ENCODE data around the gene NECTIN2. TPM values are rescaled to one million over a fixed set of nuclear protein-coding genes. Genes with fewer than 3 reads are reported as not detected.

Gene NECTIN2
- total and polyA plus RNA-seq, 8 donors, result 1.8 to 160 (median 73.8) TPM

DNA sequence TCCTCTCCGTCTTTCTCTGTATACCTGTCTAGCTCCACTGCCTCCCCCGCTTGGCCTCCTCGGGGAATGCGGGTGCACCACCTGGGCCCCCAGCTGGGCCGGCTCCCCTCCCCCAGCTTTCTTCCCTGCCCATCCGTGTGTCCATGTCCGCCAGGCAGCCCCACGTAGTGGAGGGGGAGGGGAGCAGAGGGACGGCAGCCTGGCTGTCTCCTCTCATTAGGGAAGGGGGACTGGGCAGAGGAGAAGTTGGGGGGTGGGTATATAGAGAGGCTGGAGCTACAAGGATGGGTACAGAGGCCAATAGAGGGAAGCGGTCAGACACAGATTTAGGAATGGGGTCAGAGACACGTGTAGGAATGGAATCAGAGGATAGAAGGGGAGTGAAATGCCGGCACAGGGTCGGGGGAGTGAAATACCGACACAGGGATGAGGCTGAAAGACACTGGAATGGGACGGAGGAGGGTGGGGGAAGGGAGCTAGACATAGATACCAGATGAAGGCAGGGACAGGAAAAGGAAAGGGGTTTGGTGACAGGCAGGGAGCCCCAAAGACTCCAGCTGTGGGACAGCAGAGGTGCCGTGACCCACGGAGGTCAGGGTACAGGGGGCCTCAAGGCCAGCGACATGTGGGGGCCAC lies 2.8 kb downstream of the NECTIN2 start:
- Histone ChIP-seq H3K27ac (peak overlapping the region; percentile 97 to 99 (median 99)), H3K4me1 (peaks cover 42 to 81% (median 64%) of the 10 kb centered on the region in 4 donors), H3K36me3 (peaks cover 0 to 25% (median 7%) of the 10 kb centered on the region in 4 donors), H3K4me3 (peak overlapping the region; percentile 73 to 99 (median 83)), H3K27me3 (no peaks in the 10 kb centered on the region), H3K9me3 (no peaks in the 10 kb centered on the region)
- intact Hi-C loops (cut with DNase I; ENCODE audit: low total_unique reads), result no loop called here
- 18 to 36% (median 24%) methylated on average over 18 of the region's 18 CpGs for WGBS, 5 donors
- peak in 1 of 2 donors; percentile 69 for DNase-seq
- TF ChIP-seq POLR2A (IDR thresholded peaks at IDR 0.05) (no peak), POLR2AphosphoS5 (IDR thresholded peaks at IDR 0.05) (no peak), EP300 (IDR thresholded peaks at IDR 0.05) (no peak)
- TF ChIP-seq, protein P1, sequence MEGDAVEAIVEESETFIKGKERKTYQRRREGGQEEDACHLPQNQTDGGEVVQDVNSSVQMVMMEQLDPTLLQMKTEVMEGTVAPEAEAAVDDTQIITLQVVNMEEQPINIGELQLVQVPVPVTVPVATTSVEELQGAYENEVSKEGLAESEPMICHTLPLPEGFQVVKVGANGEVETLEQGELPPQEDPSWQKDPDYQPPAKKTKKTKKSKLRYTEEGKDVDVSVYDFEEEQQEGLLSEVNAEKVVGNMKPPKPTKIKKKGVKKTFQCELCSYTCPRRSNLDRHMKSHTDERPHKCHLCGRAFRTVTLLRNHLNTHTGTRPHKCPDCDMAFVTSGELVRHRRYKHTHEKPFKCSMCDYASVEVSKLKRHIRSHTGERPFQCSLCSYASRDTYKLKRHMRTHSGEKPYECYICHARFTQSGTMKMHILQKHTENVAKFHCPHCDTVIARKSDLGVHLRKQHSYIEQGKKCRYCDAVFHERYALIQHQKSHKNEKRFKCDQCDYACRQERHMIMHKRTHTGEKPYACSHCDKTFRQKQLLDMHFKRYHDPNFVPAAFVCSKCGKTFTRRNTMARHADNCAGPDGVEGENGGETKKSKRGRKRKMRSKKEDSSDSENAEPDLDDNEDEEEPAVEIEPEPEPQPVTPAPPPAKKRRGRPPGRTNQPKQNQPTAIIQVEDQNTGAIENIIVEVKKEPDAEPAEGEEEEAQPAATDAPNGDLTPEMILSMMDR (IDR thresholded peaks at IDR 0.05), result no peak

DNA sequence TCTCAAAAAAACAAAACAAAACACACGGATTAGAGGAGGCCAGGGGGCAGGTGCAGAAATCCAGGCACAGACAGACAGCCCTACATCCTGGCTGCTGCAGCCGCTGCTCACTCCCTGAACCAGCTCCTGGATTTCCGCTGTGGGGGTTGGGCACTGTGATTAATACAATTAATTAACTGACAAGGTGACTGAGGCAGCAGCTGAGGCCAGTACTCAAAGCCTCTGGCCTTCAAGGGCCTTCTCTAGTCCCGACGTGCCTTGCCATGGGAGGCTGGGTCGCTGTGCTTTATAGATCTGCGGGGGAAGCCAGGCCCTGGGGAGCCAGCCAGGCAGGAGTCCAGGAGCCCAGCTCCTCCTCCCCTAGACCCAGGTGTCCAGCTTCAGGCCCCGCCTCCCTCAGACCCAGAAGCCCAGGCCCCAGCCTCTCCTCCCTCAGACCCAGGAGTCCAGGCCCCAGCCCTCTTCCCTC lies 4.6 kb downstream of the NECTIN2 start:
- peak; percentile 62 to 68 for DNase-seq
- Histone ChIP-seq H3K4me1 (peaks cover 34 to 66% (median 51%) of the 10 kb centered on the region in 4 donors), H3K27me3 (no peaks in the 10 kb centered on the region), H3K27ac (peak overlapping the region in 4 of 5 donors; percentile 37 to 99 (median 99)), H3K36me3 (peaks cover 0 to 31% (median 12%) of the 10 kb centered on the region in 4 donors), H3K9me3 (no peaks in the 10 kb centered on the region), H3K4me3 (no peak overlapping the region)
- intact Hi-C loops (cut with DNase I; ENCODE audit: low total_unique reads), result no loop called here
- WGBS, 5 donors, result 27 to 61% (median 48%) methylated on average over 7 to 8 of the region's 8 CpGs
- TF ChIP-seq POLR2A (IDR thresholded peaks at IDR 0.05), result no peak
- TF ChIP-seq POLR2AphosphoS5 (IDR thresholded peaks at IDR 0.05), result no peak
- no peak for TF ChIP-seq EP300 (IDR thresholded peaks at IDR 0.05)
- TF ChIP-seq, protein P1 (IDR thresholded peaks at IDR 0.05), result no peak

DNA sequence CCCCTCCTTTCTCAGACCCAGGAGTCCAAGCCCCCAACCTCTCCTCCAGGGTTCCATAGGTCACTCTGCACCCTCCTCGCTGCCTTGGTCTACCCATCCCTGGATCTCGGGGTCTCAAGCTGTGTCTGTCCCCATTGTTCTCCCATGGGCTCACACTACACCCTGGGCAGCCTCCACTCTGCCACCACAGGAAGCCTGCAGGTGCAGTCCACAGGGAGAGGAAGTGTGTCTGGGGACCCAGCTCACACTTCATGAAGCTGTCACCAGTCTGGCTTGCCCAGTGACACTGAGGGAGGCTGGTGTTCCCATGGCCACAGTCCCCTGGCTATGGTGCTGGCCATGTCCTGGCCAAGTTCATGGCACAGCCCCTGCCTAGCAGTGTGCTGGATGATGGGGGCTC lies 5.3 kb downstream of the NECTIN2 start:
- no peaks in the 10 kb centered on the region for H3K27me3 ChIP-seq
- peak overlapping the region in 4 of 5 donors; percentile 37 to 99 (median 99) for H3K27ac ChIP-seq
- DNase-seq, result peak in 1 of 2 donors; percentile 33
- peaks cover 0 to 31% (median 14%) of the 10 kb centered on the region in 4 donors for H3K36me3 ChIP-seq
- 57 to 86% (median 69%) methylated on average over 2 of the region's 2 CpGs for WGBS, 5 donors
- H3K9me3 ChIP-seq, result no peaks in the 10 kb centered on the region
- TF ChIP-seq POLR2AphosphoS5 (IDR thresholded peaks at IDR 0.05) (no peak), EP300 (IDR thresholded peaks at IDR 0.05) (no peak), POLR2A (IDR thresholded peaks at IDR 0.05) (no peak)
- TF ChIP-seq, protein P1 (IDR thresholded peaks at IDR 0.05), result no peak
- no peak overlapping the region for H3K4me3 ChIP-seq
- H3K4me1 ChIP-seq, result peaks cover 41 to 72% (median 57%) of the 10 kb centered on the region in 4 donors
- intact Hi-C loops (cut with DNase I; ENCODE audit: low total_unique reads), result no loop called here

DNA sequence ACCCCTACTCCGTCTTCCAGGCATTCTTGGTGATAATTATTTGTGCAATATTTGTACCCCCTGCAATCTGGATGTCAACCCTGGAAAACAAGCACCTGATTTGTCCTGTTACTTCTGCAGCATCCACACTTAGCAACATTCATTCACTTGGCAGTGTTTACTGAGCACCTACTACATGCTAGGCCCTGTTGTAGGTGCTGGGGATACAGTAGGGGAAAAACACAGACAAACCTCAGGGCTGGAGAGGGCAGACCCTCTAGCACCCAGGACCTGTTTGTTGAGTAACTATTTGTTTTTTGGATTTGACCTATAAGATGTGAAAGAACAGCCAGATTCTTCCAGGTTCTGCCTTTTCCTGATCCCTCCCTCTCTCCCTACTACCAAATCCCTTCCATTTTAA lies 9.5 kb downstream of the NECTIN2 start:
- peaks cover 8 to 40% (median 14%) of the 10 kb centered on the region in 4 donors for H3K36me3 ChIP-seq
- no peaks in the 10 kb centered on the region for H3K27me3 ChIP-seq
- no peaks in the 10 kb centered on the region for H3K9me3 ChIP-seq
- H3K4me3 ChIP-seq, result no peak overlapping the region
- intact Hi-C loops (cut with DNase I; ENCODE audit: low total_unique reads), result no loop called here
- DNase-seq, result no peak
- peaks cover 34 to 70% (median 56%) of the 10 kb centered on the region in 4 donors for H3K4me1 ChIP-seq
- 80 to 100% (median 89%) methylated on average over 1 of the region's 1 CpG for WGBS, 5 donors
- TF ChIP-seq POLR2A (IDR thresholded peaks at IDR 0.05) (no peak), POLR2AphosphoS5 (IDR thresholded peaks at IDR 0.05) (no peak), EP300 (IDR thresholded peaks at IDR 0.05) (no peak)
- TF ChIP-seq, protein P1 (IDR thresholded peaks at IDR 0.05), result no peak
- peak overlapping the region; percentile 51 to 78 (median 69) for H3K27ac ChIP-seq

All from stomach (tissue), 9 donors.